ENCODE measurements around the gene CFAP107. TPM values are rescaled to one million over a fixed set of nuclear protein-coding genes. Genes with fewer than 3 reads are reported as not detected.

The CFAP107 gene
- total and polyA plus RNA-seq, 7 experiments from 2014 or later = not detected

GRCh38 chr1:12756273-12756672 lies 10.3 kb downstream of the CFAP107 start:
- no peak overlapping the region for H3K4me3 ChIP-seq (ENCODE audit: low read length)
- Mint-ChIP-seq H3K36me3 (no peaks in the 10 kb centered on the region), H3K27ac (no peak overlapping the region), H3K4me1 (no peaks in the 10 kb centered on the region), H3K4me3 (no peak overlapping the region), H3K9me3 (peaks cover 0 to 2% (median 0%) of the 10 kb centered on the region in 11 donors), H3K27me3 (peaks cover 5 to 65% (median 45%) of the 10 kb centered on the region in 5 donors)
- ChIA-PET POLR2A (no interaction called here), CTCF (no interaction called here)
- no peak overlapping the region for H3K27ac ChIP-seq (ENCODE audit: low read depth, low read length)
- H3K9me3 ChIP-seq (ENCODE audit: control insufficient read depth in 2 of 3, low read length in 3 of 3) = no peaks in the 10 kb centered on the region
- no peaks in the 10 kb centered on the region for H3K4me1 ChIP-seq (ENCODE audit: control insufficient read depth in 2 of 2, insufficient read depth in 2 of 2, low read length in 2 of 2)
- DNase-seq = no peak
- no peak for ATAC-seq
- H3K36me3 ChIP-seq (ENCODE audit: control insufficient read depth in 2 of 3, insufficient read depth in 3 of 3, low read length in 3 of 3) = no peaks in the 10 kb centered on the region
- no peaks in the 10 kb centered on the region for H3K27me3 ChIP-seq (ENCODE audit: control insufficient read depth in 2 of 2, insufficient read depth in 2 of 2, low read length in 2 of 2)
- intact Hi-C loops (cut with micrococcal nuclease) = no loop called here

- H3K4me3 ChIP-seq (ENCODE audit: low read length) = no peak overlapping the region
- ATAC-seq = no peak
- DNase-seq = no peak
- H3K9me3 ChIP-seq (ENCODE audit: control insufficient read depth in 2 of 3, low read length in 3 of 3) = no peaks in the 10 kb centered on the region
- H3K4me1 Mint-ChIP-seq = no peaks in the 10 kb centered on the region
- no peak overlapping the region for H3K4me3 Mint-ChIP-seq
- intact Hi-C loops (cut with micrococcal nuclease) = no loop called here
- H3K27ac ChIP-seq (ENCODE audit: low read depth, low read length) = no peak overlapping the region
- H3K27me3 Mint-ChIP-seq = peaks cover 5 to 59% (median 43%) of the 10 kb centered on the region in 5 donors
- no peaks in the 10 kb centered on the region for H3K36me3 ChIP-seq (ENCODE audit: control insufficient read depth in 2 of 3, insufficient read depth in 3 of 3, low read length in 3 of 3)
- POLR2A ChIA-PET = no interaction called here
- H3K4me1 ChIP-seq (ENCODE audit: control insufficient read depth in 2 of 2, insufficient read depth in 2 of 2, low read length in 2 of 2) = no peaks in the 10 kb centered on the region
- CTCF ChIA-PET = no interaction called here
- no peaks in the 10 kb centered on the region for H3K36me3 Mint-ChIP-seq
- peaks cover 0 to 2% (median 0%) of the 10 kb centered on the region in 11 donors for H3K9me3 Mint-ChIP-seq
- no peaks in the 10 kb centered on the region for H3K27me3 ChIP-seq (ENCODE audit: control insufficient read depth in 2 of 2, insufficient read depth in 2 of 2, low read length in 2 of 2)
- no peak overlapping the region for H3K27ac Mint-ChIP-seq
These were observed 10.9 kb downstream of the CFAP107 start for GRCh38 chr1:12756768-12757413.

GRCh38 chr1:12757836-12758235 lies 11.8 kb downstream of the CFAP107 start:
- Histone ChIP-seq H3K9me3 (ENCODE audit: control insufficient read depth in 2 of 3, low read length in 3 of 3) (no peaks in the 10 kb centered on the region), H3K4me3 (ENCODE audit: low read length) (no peak overlapping the region), H3K27ac (ENCODE audit: low read depth, low read length) (no peak overlapping the region), H3K36me3 (ENCODE audit: control insufficient read depth in 2 of 3, insufficient read depth in 3 of 3, low read length in 3 of 3) (no peaks in the 10 kb centered on the region), H3K4me1 (ENCODE audit: control insufficient read depth in 2 of 2, insufficient read depth in 2 of 2, low read length in 2 of 2) (no peaks in the 10 kb centered on the region), H3K27me3 (ENCODE audit: control insufficient read depth in 2 of 2, insufficient read depth in 2 of 2, low read length in 2 of 2) (no peaks in the 10 kb centered on the region)
- intact Hi-C loops (cut with micrococcal nuclease) = no loop called here
- H3K27ac Mint-ChIP-seq = peak overlapping the region in 2 of 9 donors; percentile 48 to 60
- no peaks in the 10 kb centered on the region for H3K4me1 Mint-ChIP-seq
- H3K36me3 Mint-ChIP-seq = no peaks in the 10 kb centered on the region
- POLR2A ChIA-PET = no interaction called here
- ATAC-seq (no peak), DNase-seq (no peak)
- no peak overlapping the region for H3K4me3 Mint-ChIP-seq
- CTCF ChIA-PET = no interaction called here
- H3K27me3 Mint-ChIP-seq = peaks cover 5 to 55% (median 43%) of the 10 kb centered on the region in 5 donors
- peaks cover 0 to 2% (median 0%) of the 10 kb centered on the region in 11 donors for H3K9me3 Mint-ChIP-seq

GRCh38 chr1:12760256-12760795 lies 14.3 kb downstream of the CFAP107 start:
- no peak for ATAC-seq
- no peak overlapping the region for H3K27ac Mint-ChIP-seq

GRCh38 chr1:12761781-12762180 lies 15.8 kb downstream of the CFAP107 start:
- Histone ChIP-seq H3K27me3 (ENCODE audit: control insufficient read depth in 2 of 2, insufficient read depth in 2 of 2, low read length in 2 of 2) (no peaks in the 10 kb centered on the region), H3K27ac (ENCODE audit: low read depth, low read length) (no peak overlapping the region), H3K36me3 (ENCODE audit: control insufficient read depth in 2 of 3, insufficient read depth in 3 of 3, low read length in 3 of 3) (no peaks in the 10 kb centered on the region), H3K4me1 (ENCODE audit: control insufficient read depth in 2 of 2, insufficient read depth in 2 of 2, low read length in 2 of 2) (no peaks in the 10 kb centered on the region), H3K9me3 (ENCODE audit: control insufficient read depth in 2 of 3, low read length in 3 of 3) (no peaks in the 10 kb centered on the region), H3K4me3 (ENCODE audit: low read length) (no peak overlapping the region)
- no peak overlapping the region for H3K27ac Mint-ChIP-seq
- ChIA-PET CTCF (no interaction called here), POLR2A (no interaction called here)
- H3K27me3 Mint-ChIP-seq = peaks cover 12 to 43% (median 34%) of the 10 kb centered on the region in 5 donors
- DNase-seq = no peak
- ATAC-seq = no peak
- H3K4me1 Mint-ChIP-seq = no peaks in the 10 kb centered on the region
- H3K9me3 Mint-ChIP-seq = peaks cover 0 to 2% (median 0%) of the 10 kb centered on the region in 11 donors
- no peak overlapping the region for H3K4me3 Mint-ChIP-seq
- H3K36me3 Mint-ChIP-seq = no peaks in the 10 kb centered on the region
- intact Hi-C loops (cut with micrococcal nuclease) = no loop called here

More at GRCh38 chr1:12760256-12760795, 14.3 kb downstream of the CFAP107 start:
- Histone ChIP-seq H3K4me3 (ENCODE audit: low read length) (no peak overlapping the region), H3K36me3 (ENCODE audit: control insufficient read depth in 2 of 3, insufficient read depth in 3 of 3, low read length in 3 of 3) (no peaks in the 10 kb centered on the region), H3K27ac (ENCODE audit: low read depth, low read length) (no peak overlapping the region), H3K4me1 (ENCODE audit: control insufficient read depth in 2 of 2, insufficient read depth in 2 of 2, low read length in 2 of 2) (no peaks in the 10 kb centered on the region), H3K27me3 (ENCODE audit: control insufficient read depth in 2 of 2, insufficient read depth in 2 of 2, low read length in 2 of 2) (no peaks in the 10 kb centered on the region), H3K9me3 (ENCODE audit: control insufficient read depth in 2 of 3, low read length in 3 of 3) (no peaks in the 10 kb centered on the region)
- Mint-ChIP-seq H3K4me1 (no peaks in the 10 kb centered on the region), H3K27me3 (peaks cover 5 to 39% (median 25%) of the 10 kb centered on the region in 5 donors), H3K9me3 (peaks cover 0 to 2% (median 0%) of the 10 kb centered on the region in 11 donors), H3K4me3 (no peak overlapping the region), H3K36me3 (no peaks in the 10 kb centered on the region)
- DNase-seq = no peak
- intact Hi-C loops (cut with micrococcal nuclease) = no loop called here
- ChIA-PET POLR2A (no interaction called here), CTCF (no interaction called here)

- Mint-ChIP-seq H3K27me3 (peaks cover 16 to 49% (median 32%) of the 10 kb centered on the region in 5 donors), H3K27ac (no peak overlapping the region), H3K36me3 (no peaks in the 10 kb centered on the region), H3K4me3 (no peak overlapping the region), H3K9me3 (peaks cover 0 to 2% (median 0%) of the 10 kb centered on the region in 11 donors), H3K4me1 (no peaks in the 10 kb centered on the region)
- intact Hi-C loops (cut with micrococcal nuclease) = no loop called here
- Histone ChIP-seq H3K36me3 (ENCODE audit: control insufficient read depth in 2 of 3, insufficient read depth in 3 of 3, low read length in 3 of 3) (no peaks in the 10 kb centered on the region), H3K27me3 (ENCODE audit: control insufficient read depth in 2 of 2, insufficient read depth in 2 of 2, low read length in 2 of 2) (no peaks in the 10 kb centered on the region), H3K9me3 (ENCODE audit: control insufficient read depth in 2 of 3, low read length in 3 of 3) (no peaks in the 10 kb centered on the region), H3K4me3 (ENCODE audit: low read length) (no peak overlapping the region), H3K4me1 (ENCODE audit: control insufficient read depth in 2 of 2, insufficient read depth in 2 of 2, low read length in 2 of 2) (no peaks in the 10 kb centered on the region), H3K27ac (ENCODE audit: low read depth, low read length) (no peak overlapping the region)
- POLR2A ChIA-PET = no interaction called here
- CTCF ChIA-PET = no interaction called here
- DNase-seq = no peak
- no peak for ATAC-seq
These were observed 16.8 kb downstream of the CFAP107 start for GRCh38 chr1:12762766-12763165.

GRCh38 chr1:12763479-12763878 lies 17.5 kb downstream of the CFAP107 start:
- Histone ChIP-seq H3K27me3 (ENCODE audit: control insufficient read depth in 2 of 2, insufficient read depth in 2 of 2, low read length in 2 of 2) (no peaks in the 10 kb centered on the region), H3K27ac (ENCODE audit: low read depth, low read length) (no peak overlapping the region), H3K4me3 (ENCODE audit: low read length) (no peak overlapping the region), H3K9me3 (ENCODE audit: control insufficient read depth in 2 of 3, low read length in 3 of 3) (no peaks in the 10 kb centered on the region), H3K36me3 (ENCODE audit: control insufficient read depth in 2 of 3, insufficient read depth in 3 of 3, low read length in 3 of 3) (no peaks in the 10 kb centered on the region), H3K4me1 (ENCODE audit: control insufficient read depth in 2 of 2, insufficient read depth in 2 of 2, low read length in 2 of 2) (no peaks in the 10 kb centered on the region)
- H3K36me3 Mint-ChIP-seq = no peaks in the 10 kb centered on the region
- POLR2A ChIA-PET = no interaction called here
- no peak overlapping the region for H3K27ac Mint-ChIP-seq
- peaks cover 16 to 46% (median 31%) of the 10 kb centered on the region in 5 donors for H3K27me3 Mint-ChIP-seq
- DNase-seq = no peak
- CTCF ChIA-PET = no interaction called here
- H3K9me3 Mint-ChIP-seq = peaks cover 0 to 2% (median 0%) of the 10 kb centered on the region in 11 donors
- intact Hi-C loops (cut with micrococcal nuclease) = no loop called here
- no peak for ATAC-seq
- H3K4me1 Mint-ChIP-seq = no peaks in the 10 kb centered on the region
- no peak overlapping the region for H3K4me3 Mint-ChIP-seq
